Large intestine (tissue), 3 donors: ENCODE measurements around the gene PODN. TPM values are rescaled to one million over a fixed set of nuclear protein-coding genes. Genes with fewer than 3 reads are reported as not detected.

Experiments used
- DNase-seq, 2 donors: peaks; one replicate each; pipeline versions ENCODE4 v3.0.0 to v3.0.0-alpha.2; 2013
- H3K27ac ChIP-seq: one replicate; pipeline ENCODE4 v1.5.1; 2013; ENCODE audit warnings: low read length
- H3K27me3 ChIP-seq: 2 replicates; pipeline ENCODE4 v1.6.1; 2013; ENCODE audit warnings: low read length; ENCODE audit not compliant: control insufficient read depth, insufficient read depth
- H3K36me3 ChIP-seq: 2 replicates; pipeline ENCODE4 v1.6.1; 2013; ENCODE audit warnings: low read length; ENCODE audit not compliant: control insufficient read depth, insufficient read depth
- H3K4me1 ChIP-seq: one replicate; pipeline ENCODE4 v1.6.1; 2013; ENCODE audit warnings: low read length; ENCODE audit not compliant: control insufficient read depth, insufficient read depth
- H3K4me3 ChIP-seq: one replicate; pipeline ENCODE4 v1.5.1; 2013; ENCODE audit warnings: low read length
- H3K9me3 ChIP-seq: one replicate; pipeline ENCODE4 v1.6.1; 2013; ENCODE audit warnings: mild to moderate bottlenecking, low read depth, low read length, moderate library complexity; ENCODE audit not compliant: control insufficient read depth
- WGBS: methylation state at CpG from one replicate; pipeline ENCODE4 v1.1.5; 2013; ENCODE audit warnings: low lambda C conversion rate; ENCODE audit not compliant: insufficient coverage; 5-methylcytosine and 5-hydroxymethylcytosine counted together
- polyA plus RNA-seq: library from polyadenylated mRNA; unstranded; fragments of 120-200 nt; gene quantifications from one replicate; pipeline ENCODE4 v1.2.1, GENCODE V29; 2013

The PODN gene
- polyA plus RNA-seq, 1 donor: 7.6 TPM

GRCh38 chr1:53125122-53125521 lies 63.1 kb downstream of the PODN start:
- peaks cover 48% of the 10 kb centered on the region for H3K4me1 ChIP-seq
- DNase-seq: no peak
- H3K27ac ChIP-seq: no peak overlapping the region
- WGBS: 96% methylated on average over 4 of the region's 6 CpGs
- no peaks in the 10 kb centered on the region for H3K36me3 ChIP-seq
- H3K27me3 ChIP-seq: no peaks in the 10 kb centered on the region
- no peak overlapping the region for H3K4me3 ChIP-seq
- no peaks in the 10 kb centered on the region for H3K9me3 ChIP-seq

GRCh38 chr1:53125623-53126360 lies 63.8 kb downstream of the PODN start:
- no CpG with 5 or more reads among the region's 10 CpGs for WGBS
- no peak overlapping the region for H3K27ac ChIP-seq

GRCh38 chr1:53126495-53126894 lies 64.5 kb downstream of the PODN start:
- Histone ChIP-seq H3K4me3 (no peak overlapping the region), H3K27me3 (no peaks in the 10 kb centered on the region), H3K27ac (no peak overlapping the region), H3K4me1 (peaks cover 35% of the 10 kb centered on the region), H3K9me3 (no peaks in the 10 kb centered on the region), H3K36me3 (no peaks in the 10 kb centered on the region)
- no CpG with 5 or more reads among the region's 1 CpG for WGBS
- DNase-seq: no peak

More at GRCh38 chr1:53125623-53126360, 63.8 kb downstream of the PODN start:
- DNase-seq: no peak
- no peaks in the 10 kb centered on the region for H3K9me3 ChIP-seq
- no peaks in the 10 kb centered on the region for H3K36me3 ChIP-seq
- peaks cover 42% of the 10 kb centered on the region for H3K4me1 ChIP-seq
- no peaks in the 10 kb centered on the region for H3K27me3 ChIP-seq
- H3K4me3 ChIP-seq: no peak overlapping the region

GRCh38 chr1:53127546-53127945 lies 65.5 kb downstream of the PODN start:
- no peak overlapping the region for H3K4me3 ChIP-seq
- no peaks in the 10 kb centered on the region for H3K9me3 ChIP-seq
- H3K27ac ChIP-seq: no peak overlapping the region
- H3K36me3 ChIP-seq: no peaks in the 10 kb centered on the region
- H3K4me1 ChIP-seq: peaks cover 24% of the 10 kb centered on the region
- WGBS: no CpG with 5 or more reads among the region's 5 CpGs
- no peaks in the 10 kb centered on the region for H3K27me3 ChIP-seq
- no peak for DNase-seq

- H3K4me3 ChIP-seq: no peak overlapping the region
- no peak overlapping the region for H3K27ac ChIP-seq
Measured at GRCh38 chr1:53128401-53128800, 66.4 kb downstream of the PODN start.

GRCh38 chr1:53129891-53130597 lies 68.0 kb downstream of the PODN start:
- no peak for DNase-seq
- Histone ChIP-seq H3K4me1 (no peaks in the 10 kb centered on the region), H3K27me3 (no peaks in the 10 kb centered on the region), H3K27ac (no peak overlapping the region), H3K4me3 (no peak overlapping the region), H3K9me3 (no peaks in the 10 kb centered on the region), H3K36me3 (no peaks in the 10 kb centered on the region)
- WGBS: 80% methylated on average over 1 of the region's 12 CpGs

More at GRCh38 chr1:53128401-53128800, 66.4 kb downstream of the PODN start:
- Histone ChIP-seq H3K9me3 (no peaks in the 10 kb centered on the region), H3K36me3 (no peaks in the 10 kb centered on the region), H3K4me1 (peaks cover 16% of the 10 kb centered on the region), H3K27me3 (no peaks in the 10 kb centered on the region)
- no CpG with 5 or more reads among the region's 4 CpGs for WGBS
- no peak for DNase-seq

DNA sequence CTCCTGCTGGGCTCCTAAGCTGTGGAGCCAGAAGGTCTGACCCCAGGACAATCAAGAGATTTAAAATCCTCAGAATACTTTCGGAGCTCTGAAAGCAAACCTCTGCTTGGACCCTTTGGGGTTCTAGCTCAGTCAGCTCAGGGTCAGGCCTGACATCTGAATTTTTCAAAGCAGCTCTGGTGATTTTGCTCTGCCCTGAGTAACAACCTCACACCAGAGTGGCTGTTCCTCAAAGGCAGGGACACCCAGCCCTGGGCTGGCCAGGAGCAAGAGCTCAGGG lies 68.5 kb downstream of the PODN start:
- no peaks in the 10 kb centered on the region for H3K4me1 ChIP-seq
- H3K9me3 ChIP-seq: no peaks in the 10 kb centered on the region
- no peak overlapping the region for H3K4me3 ChIP-seq
- no CpG with 5 or more reads among the region's 1 CpG for WGBS
- H3K36me3 ChIP-seq: no peaks in the 10 kb centered on the region
- H3K27ac ChIP-seq: peak overlapping the region; percentile 55
- H3K27me3 ChIP-seq: no peaks in the 10 kb centered on the region
- no peak for DNase-seq

- no peak overlapping the region for H3K4me3 ChIP-seq
- no peaks in the 10 kb centered on the region for H3K4me1 ChIP-seq
- WGBS: no CpG with 5 or more reads among the region's 9 CpGs
- H3K27me3 ChIP-seq: no peaks in the 10 kb centered on the region
- DNase-seq: no peak
- no peaks in the 10 kb centered on the region for H3K9me3 ChIP-seq
- peak overlapping the region; percentile 55 for H3K27ac ChIP-seq
- no peaks in the 10 kb centered on the region for H3K36me3 ChIP-seq
Measured at GRCh38 chr1:53130878-53131589, 69.0 kb downstream of the PODN start.

- Histone ChIP-seq H3K4me3 (no peak overlapping the region), H3K27me3 (no peaks in the 10 kb centered on the region), H3K27ac (no peak overlapping the region), H3K36me3 (no peaks in the 10 kb centered on the region), H3K4me1 (no peaks in the 10 kb centered on the region), H3K9me3 (no peaks in the 10 kb centered on the region)
- no peak for DNase-seq
- 100% methylated on average over 1 of the region's 2 CpGs for WGBS
Measured at GRCh38 chr1:53131590-53131938, 69.6 kb downstream of the PODN start.

DNA sequence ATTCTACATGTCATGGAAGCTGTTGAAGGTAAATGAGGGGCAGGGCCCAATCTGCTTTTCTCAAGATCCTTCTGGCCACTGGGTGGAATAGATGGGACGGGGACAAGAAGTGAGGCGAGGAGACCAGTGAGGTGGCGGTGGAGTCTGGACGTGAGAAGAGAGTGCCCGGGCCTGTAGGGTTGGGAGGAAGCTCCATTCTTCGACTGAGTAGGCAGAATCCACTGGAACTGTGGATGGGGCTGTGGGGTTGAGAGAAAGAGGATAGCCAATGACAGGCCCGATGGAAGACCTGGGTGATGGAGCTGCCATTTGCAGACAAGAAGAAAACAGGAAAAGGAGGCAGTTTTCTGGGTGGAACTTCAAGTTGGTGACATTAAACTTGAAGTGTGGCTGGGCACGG lies 70.2 kb downstream of the PODN start:
- no peaks in the 10 kb centered on the region for H3K27me3 ChIP-seq
- no peak for DNase-seq
- no peaks in the 10 kb centered on the region for H3K4me1 ChIP-seq
- no peaks in the 10 kb centered on the region for H3K36me3 ChIP-seq
- 100% methylated on average over 1 of the region's 8 CpGs for WGBS
- no peaks in the 10 kb centered on the region for H3K9me3 ChIP-seq
- no peak overlapping the region for H3K27ac ChIP-seq
- H3K4me3 ChIP-seq: no peak overlapping the region
